A549 (cell line): ENCODE data around the gene ATXN7.

Experiments used
- CBX2 ChIP-seq: fragments of 200-600 bp; sonication (generic); IDR thresholded peaks from 2 replicates; pipeline ENCODE4 v1.6.1; 2016; ENCODE audit warnings: low read depth, mild to moderate bottlenecking, borderline replicate concordance
- CTCF ChIP-seq: fragments of >200 bp; sonication (Bioruptor Twin); formaldehyde crosslinking; IDR thresholded peaks from 3 replicates; pipeline ENCODE4 v1.5.1; 2016
- E2F6 ChIP-seq: IDR thresholded peaks from 2 replicates; pipeline ENCODE4 v1.6.1; 2012; ENCODE audit warnings: low read depth, borderline replicate concordance
- EP300 ChIP-seq, 2 experiments: fragments of >200 bp; sonication (Bioruptor Twin); formaldehyde crosslinking; IDR thresholded peaks; 2 replicates in 1 of 2; 3 replicates in 1 of 2; pipeline ENCODE4 v1.6.1; 2016 to 2017
- HDAC2 ChIP-seq: fragments of 200-600 bp; sonication (generic); IDR thresholded peaks from 2 replicates; pipeline ENCODE4 v1.6.1; 2016
- HMGXB4 ChIP-seq: fragments of 250-450 bp; sonication (Bioruptor Pico); IDR thresholded peaks from 2 replicates; pipeline ENCODE4 v1.5.0; 2021; ENCODE audit warnings: mild to moderate bottlenecking, moderate library complexity, borderline replicate concordance
- JUNB ChIP-seq: fragments of >200 bp; sonication (Bioruptor Twin); formaldehyde crosslinking; IDR thresholded peaks from 2 replicates; pipeline ENCODE4 v1.6.1; 2016
- MAFK ChIP-seq: fragments of 450-650 bp; IDR thresholded peaks from 2 replicates; pipeline ENCODE4 v1.6.1; 2014; ENCODE audit not compliant: partially characterized antibody
- PHF8 ChIP-seq: fragments of 200-600 bp; sonication (generic); IDR thresholded peaks from 2 replicates; pipeline ENCODE4 v1.6.1; 2016; ENCODE audit warnings: low read depth, mild to moderate bottlenecking, antibody characterized with exemption, moderate library complexity, borderline replicate concordance
- POLR2A ChIP-seq: IDR thresholded peaks from 2 replicates; pipeline ENCODE4 v1.6.1; 2012; ENCODE audit warnings: mild to moderate bottlenecking, low read length
- REST ChIP-seq: fragments of 200-600 bp; sonication (generic); IDR thresholded peaks from 2 replicates; pipeline ENCODE4 v1.6.1; 2016; ENCODE audit warnings: antibody characterized with exemption, mild to moderate bottlenecking, moderate library complexity
- RFX5 ChIP-seq: fragments of 450-650 bp; IDR thresholded peaks from 2 replicates; pipeline ENCODE4 v1.7.1; 2014; ENCODE audit warnings: antibody characterized with exemption, mild to moderate bottlenecking, moderate library complexity
- SMC3 ChIP-seq: fragments of >200 bp; sonication (Bioruptor Twin); formaldehyde crosslinking; IDR thresholded peaks from 3 replicates; pipeline ENCODE4 v1.6.1; 2018; ENCODE audit warnings: inconsistent platforms

GRCh38 chr3:63877737-63878393, 14.2 kb downstream of the ATXN7 start:
- TF ChIP-seq EP300 (IDR thresholded peaks at IDR 0.05) (no peak), CTCF (no peak), MAFK (no peak), REST (no peak), HDAC2 (no peak), POLR2A (no peak), CBX2 (no peak), HMGXB4 (no peak), E2F6 (no peak), RFX5 (no peak), SMC3 (no peak), JUNB (no peak), PHF8 (no peak)
